HG02885 (cell line): Measurements from ENCODE around the gene ENOX2.
"Not testable (repeated sequence)": the region's sequence is repeated elsewhere in the genome, so short reads cannot be mapped to it uniquely, and the experiment has no call there.

ENCODE experiments used
- ATAC-seq: cut with Tn5 transposase; IDR thresholded peaks from one replicate; pipeline ENCODE4 v1.9.1; 2021; ENCODE audit warnings: mild to moderate bottlenecking; ENCODE audit not compliant: unreplicated experiment, poor library complexity

The ENOX2 gene

DNA sequence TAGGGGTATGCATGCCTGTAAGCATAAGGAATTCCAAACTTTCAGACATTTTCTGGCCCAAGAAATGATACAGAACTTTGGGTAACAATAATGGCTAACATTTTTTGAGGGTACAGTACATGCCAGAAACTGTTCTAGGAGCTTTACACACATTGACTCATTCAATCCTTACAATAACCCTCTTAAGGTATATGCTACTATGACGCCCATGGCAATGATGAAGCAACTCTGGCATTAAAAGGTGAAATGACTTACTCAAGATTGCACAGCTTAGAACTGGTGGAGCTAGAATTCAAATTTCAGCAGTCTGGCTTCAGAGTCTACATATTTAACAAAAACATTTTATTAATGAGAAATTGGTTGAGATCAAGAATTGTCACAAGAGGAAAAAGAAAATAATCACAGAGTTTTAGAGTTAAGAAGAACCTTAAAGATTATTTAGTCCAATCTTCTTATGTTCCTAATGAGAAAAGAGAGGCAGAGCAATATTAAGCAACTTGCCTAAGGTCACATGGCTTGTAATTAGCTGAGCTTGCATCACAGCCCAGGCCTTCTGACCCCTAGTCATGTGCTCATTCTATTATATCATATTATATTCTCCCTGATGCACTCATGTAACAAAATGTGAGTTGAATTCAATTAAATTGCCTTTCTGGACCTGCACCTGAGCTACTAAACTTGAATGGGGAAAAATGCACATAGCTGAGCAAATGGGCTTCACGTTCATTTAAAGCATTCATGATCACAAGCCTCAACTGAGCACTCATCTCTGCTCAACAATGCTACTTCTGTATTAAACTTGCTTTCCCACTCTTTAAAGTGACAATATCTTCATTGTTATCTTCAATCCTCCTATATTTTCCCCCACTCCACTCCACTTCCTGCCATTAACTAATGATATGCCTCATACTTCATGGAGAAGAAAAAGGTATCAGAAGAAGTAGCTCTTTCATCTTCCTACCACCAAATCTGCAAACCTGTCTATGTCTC, 73.2 kb downstream of the ENOX2 start:
- no peak for ATAC-seq

DNA sequence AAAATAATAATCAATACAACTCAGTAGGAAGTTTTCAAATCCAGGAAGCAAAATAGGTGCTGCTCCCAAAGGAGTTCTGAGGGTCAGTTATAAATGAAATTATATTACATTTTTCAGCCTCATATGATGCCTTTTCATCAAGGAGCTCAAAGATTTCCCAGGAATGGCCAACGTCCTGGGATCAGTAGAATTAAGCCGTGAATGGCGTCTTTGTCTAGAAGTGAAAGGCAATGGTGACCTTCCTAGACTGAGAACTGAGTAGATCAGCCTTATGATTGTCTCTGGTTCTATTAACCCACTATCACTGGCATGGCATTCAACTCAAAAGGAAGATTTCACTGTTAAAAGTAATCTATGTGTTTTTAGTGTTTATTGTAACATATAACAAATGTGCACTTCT, 74.4 kb downstream of the ENOX2 start:
- ATAC-seq = no peak

- ATAC-seq = no peak
Observed at GRCh38 chrX:130827648-130828047, 75.4 kb downstream of the ENOX2 start.

DNA sequence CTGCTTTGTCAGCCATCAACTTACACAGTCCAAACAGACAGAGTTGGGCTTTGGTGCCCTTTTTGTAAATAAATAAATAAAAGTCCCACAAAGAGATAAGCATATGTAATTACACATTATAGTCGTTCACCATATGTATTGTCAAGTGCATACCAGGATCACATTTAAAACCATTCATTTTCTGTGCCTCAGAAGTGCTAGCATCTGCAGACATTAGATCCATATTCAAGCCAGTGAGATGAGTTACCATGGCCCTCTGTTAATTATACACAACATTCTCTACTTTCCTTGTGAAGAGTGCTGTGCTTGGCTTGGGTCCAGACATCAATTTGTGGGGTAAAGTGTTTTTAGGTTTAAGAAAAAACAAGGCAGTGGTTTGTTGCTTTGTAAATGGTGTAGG, 76.8 kb downstream of the ENOX2 start:
- no peak for ATAC-seq

DNA sequence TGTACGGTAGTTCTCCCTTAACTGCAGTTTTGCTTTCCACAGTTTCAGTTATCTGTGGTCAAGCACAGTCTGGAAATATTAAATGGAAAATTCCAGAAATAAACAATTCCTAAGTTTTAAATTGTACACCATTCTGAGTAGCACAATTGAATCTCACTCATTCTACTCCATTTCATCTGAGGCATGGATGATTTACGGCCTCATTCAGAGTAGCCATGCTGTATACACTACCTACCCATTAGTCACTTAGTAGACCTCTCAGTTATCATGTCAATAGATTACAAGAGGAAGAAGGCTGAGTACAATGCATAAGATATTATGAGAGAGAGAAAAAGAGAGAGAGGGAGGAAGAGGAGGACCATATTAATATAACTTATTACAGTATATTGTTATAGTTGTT, 77.5 kb downstream of the ENOX2 start:
- ATAC-seq = no peak

GRCh38 chrX:130819367-130819766, 83.6 kb downstream of the ENOX2 start:
- ATAC-seq = not testable (repeated sequence)

- ATAC-seq = not testable (repeated sequence)
Observed at GRCh38 chrX:130813932-130814331, 89.1 kb downstream of the ENOX2 start.

- ATAC-seq = no peak
Observed at GRCh38 chrX:130810561-130810960, 92.4 kb downstream of the ENOX2 start.

- no peak for ATAC-seq
Observed at GRCh38 chrX:130805903-130806302, 97.1 kb downstream of the ENOX2 start.

- ATAC-seq = no peak
Observed at GRCh38 chrX:130803537-130803936, 99.5 kb downstream of the ENOX2 start.

- no peak for ATAC-seq
Observed at GRCh38 chrX:130801901-130802300, 101.1 kb downstream of the ENOX2 start.

- no peak for ATAC-seq
Observed at GRCh38 chrX:130799393-130799792, 103.6 kb downstream of the ENOX2 start.

DNA sequence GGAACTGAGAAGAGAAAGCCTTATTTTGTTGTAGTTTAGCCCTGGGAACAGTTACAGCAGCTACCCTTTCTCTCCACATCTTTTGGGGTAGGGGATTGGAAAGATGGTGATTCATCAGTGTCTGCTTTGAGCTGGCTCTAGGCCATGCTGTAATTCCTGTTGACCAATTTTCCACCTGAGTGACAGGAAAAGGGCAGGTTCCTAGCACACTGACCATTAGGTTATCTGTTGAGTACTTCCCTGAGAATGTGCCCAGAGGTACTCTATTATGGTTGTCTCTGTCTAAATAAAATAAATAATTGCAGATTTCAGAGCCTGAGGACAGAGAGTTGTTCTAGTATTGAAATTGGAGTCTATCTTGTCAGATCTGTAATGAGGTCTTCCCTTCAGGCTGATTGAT, 109.0 kb downstream of the ENOX2 start:
- no peak for ATAC-seq

GRCh38 chrX:130791870-130792269, 111.1 kb downstream of the ENOX2 start:
- not testable (repeated sequence) for ATAC-seq

DNA sequence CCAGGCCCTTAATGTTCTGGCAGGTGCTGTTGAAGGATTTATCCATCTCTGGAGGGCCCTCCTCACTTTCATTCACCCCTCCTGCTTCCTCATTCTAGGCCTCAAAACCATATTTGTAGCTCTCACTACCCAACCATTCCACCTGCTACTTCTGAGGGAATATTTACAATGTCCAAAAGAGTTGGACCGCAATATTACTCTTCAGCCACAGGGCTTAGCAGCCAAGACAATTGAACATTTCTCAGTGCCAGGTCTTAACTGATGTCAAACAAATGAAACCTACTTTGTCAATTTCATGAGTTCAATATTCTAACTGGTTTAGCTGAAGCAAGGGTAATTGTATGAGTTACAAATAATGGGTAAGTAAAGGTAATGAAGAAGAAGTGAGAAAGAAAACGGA, 113.2 kb downstream of the ENOX2 start:
- ATAC-seq = no peak

DNA sequence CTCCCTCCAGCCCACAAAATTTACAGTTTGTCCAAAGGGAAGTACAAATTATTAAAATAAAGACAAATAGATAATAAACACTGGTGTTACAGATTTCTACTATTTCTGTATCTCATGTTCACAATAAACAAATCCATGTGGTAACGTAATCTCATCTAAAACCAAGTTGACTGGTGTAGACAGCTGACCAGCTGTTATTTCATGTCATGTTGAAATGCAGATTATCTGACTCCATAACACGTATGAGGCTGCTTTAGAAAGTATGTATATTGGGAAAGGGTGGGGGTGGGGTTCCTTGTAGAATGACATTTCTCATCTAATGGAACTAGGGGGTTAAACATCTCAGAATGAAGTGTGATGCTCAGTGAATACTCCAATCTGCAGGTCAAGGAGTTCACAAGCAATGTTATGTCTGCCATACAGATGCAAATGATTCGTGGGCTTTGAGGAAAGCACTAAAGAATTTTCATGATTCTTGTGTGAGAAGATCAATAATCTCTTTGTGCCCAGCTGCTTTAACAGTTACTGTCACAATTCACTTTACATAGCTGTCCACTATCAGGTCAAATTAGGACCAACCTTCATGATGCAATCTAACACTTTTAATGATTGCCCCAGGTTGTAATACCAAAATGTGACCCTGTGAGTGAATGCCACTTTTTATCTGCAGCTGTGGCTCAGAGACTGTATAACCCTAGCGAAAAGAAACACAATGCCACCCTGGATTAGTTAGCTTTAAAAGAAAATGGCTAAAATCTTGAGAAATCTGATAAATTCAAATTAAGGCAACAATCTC, 114.0 kb downstream of the ENOX2 start:
- no peak for ATAC-seq

- ATAC-seq = no peak
Observed at GRCh38 chrX:130786030-130786429, 117.0 kb downstream of the ENOX2 start.

- ATAC-seq = no peak
Observed at GRCh38 chrX:130778773-130779172, 124.2 kb downstream of the ENOX2 start.

- no peak for ATAC-seq
Observed at GRCh38 chrX:130775849-130776248, 127.2 kb downstream of the ENOX2 start.

DNA sequence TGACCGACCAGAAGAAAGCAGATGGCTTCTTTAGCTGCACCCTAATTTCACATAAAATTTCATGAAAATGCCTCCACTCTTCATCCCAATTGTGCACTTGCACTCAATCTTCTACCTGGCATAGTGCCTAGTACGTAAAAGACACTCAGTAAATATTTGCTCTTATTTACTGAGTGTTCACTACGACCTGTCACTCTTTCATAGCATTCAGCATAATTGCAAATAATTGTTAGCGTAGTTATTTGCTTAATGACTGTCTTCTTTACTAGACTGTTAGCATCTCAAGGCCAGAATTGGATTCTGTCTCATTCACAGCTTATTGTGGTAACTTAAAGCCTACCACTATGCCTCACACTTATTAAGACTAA, 130.2 kb downstream of the ENOX2 start:
- no peak for ATAC-seq

GRCh38 chrX:130772105-130772775, 130.8 kb downstream of the ENOX2 start:
- no peak for ATAC-seq
